PFSK-1 (cell line): Measurements from ENCODE around the gene SAMD11.

Experiments used
- FOXP2 ChIP-seq: optimal IDR thresholded peaks from 2 replicates; pipeline ENCODE3; 2011; ENCODE audit warnings: borderline replicate concordance, control low read depth, inconsistent platforms; ENCODE audit not compliant: insufficient read depth; ENCODE audit errors: extremely low read length, extremely low read depth
- POLR2AphosphoS5 ChIP-seq: IDR thresholded peaks from 2 replicates; pipeline ENCODE4 v1.6.1; 2012; ENCODE audit warnings: low read depth, mild to moderate bottlenecking, control low read depth, low read length, moderate library complexity
- SIN3A ChIP-seq: IDR thresholded peaks from 2 replicates; pipeline ENCODE4 v1.6.1; 2012; ENCODE audit warnings: mild to moderate bottlenecking, low read length, moderate library complexity, borderline replicate concordance; ENCODE audit not compliant: insufficient read depth
- TAF1 ChIP-seq: IDR thresholded peaks from 2 replicates; pipeline ENCODE4 v1.6.1; 2012; ENCODE audit warnings: low read length, control low read depth, borderline replicate concordance; ENCODE audit not compliant: insufficient read depth
- TF ChIP-seq, protein P1 (sequence below), 2 experiments: IDR thresholded peaks; 2 replicates each; pipeline versions ENCODE4 v1.6.1 to v1.8.0; 2011 to 2012; ENCODE audit warnings: low read depth in 2 of 2, low read length in 2 of 2, control low read depth in 1 of 2, inconsistent platforms in 1 of 2, mild to moderate bottlenecking in 1 of 2, moderate library complexity in 1 of 2; ENCODE audit not compliant: insufficient read depth in 1 of 2

DNA sequence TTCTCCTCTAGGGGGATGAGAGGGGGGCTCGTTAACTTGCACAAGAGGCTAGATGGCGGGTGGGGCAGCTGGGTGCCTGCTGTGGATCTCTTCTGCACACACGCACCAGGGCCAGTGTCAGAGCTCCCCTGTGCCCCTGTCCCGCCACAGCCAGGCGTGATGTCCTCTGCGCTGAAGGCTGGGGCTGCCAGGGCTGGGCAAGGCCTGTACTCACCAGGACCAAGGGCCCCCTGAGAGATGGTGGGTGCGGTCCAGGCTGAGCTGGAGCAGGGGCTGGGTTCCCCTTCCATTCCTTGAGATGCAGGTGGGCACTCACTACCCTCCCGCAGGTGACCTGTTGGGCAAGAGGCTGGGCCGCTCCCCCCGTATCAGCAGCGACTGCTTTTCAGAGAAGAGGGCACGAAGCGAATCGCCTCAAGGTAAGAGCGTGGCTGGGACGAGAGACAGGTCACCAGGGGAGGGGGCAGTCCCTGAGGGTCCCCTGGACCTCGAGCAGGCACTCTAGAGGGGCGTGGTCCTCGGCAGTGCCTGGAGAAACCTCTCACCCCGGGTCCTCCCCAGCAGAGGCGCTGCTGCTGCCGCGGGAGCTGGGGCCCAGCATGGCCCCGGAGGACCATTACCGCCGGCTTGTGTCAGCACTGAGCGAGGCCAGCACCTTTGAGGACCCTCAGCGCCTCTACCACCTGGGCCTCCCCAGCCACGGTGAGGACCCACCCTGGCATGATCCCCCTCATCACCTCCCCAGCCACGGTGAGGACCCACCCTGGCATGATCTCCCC, 15.2 kb downstream of the SAMD11 start:
- TF ChIP-seq POLR2AphosphoS5 (no peak), TAF1 (no peak), SIN3A (no peak), FOXP2 (no peak)
- TF ChIP-seq, protein P1, sequence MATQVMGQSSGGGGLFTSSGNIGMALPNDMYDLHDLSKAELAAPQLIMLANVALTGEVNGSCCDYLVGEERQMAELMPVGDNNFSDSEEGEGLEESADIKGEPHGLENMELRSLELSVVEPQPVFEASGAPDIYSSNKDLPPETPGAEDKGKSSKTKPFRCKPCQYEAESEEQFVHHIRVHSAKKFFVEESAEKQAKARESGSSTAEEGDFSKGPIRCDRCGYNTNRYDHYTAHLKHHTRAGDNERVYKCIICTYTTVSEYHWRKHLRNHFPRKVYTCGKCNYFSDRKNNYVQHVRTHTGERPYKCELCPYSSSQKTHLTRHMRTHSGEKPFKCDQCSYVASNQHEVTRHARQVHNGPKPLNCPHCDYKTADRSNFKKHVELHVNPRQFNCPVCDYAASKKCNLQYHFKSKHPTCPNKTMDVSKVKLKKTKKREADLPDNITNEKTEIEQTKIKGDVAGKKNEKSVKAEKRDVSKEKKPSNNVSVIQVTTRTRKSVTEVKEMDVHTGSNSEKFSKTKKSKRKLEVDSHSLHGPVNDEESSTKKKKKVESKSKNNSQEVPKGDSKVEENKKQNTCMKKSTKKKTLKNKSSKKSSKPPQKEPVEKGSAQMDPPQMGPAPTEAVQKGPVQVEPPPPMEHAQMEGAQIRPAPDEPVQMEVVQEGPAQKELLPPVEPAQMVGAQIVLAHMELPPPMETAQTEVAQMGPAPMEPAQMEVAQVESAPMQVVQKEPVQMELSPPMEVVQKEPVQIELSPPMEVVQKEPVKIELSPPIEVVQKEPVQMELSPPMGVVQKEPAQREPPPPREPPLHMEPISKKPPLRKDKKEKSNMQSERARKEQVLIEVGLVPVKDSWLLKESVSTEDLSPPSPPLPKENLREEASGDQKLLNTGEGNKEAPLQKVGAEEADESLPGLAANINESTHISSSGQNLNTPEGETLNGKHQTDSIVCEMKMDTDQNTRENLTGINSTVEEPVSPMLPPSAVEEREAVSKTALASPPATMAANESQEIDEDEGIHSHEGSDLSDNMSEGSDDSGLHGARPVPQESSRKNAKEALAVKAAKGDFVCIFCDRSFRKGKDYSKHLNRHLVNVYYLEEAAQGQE (IDR thresholded peaks at IDR 0.05; ENCODE audit: insufficient read depth in 1 of 2, low read depth in 2 of 2, low read length in 2 of 2): no peak
